TTC549 (cell line): ENCODE results near the gene GPR55.
"Not testable (repeated sequence)": the region's sequence is repeated elsewhere in the genome, so short reads cannot be mapped to it uniquely, and the experiment has no call there.

Source experiments
- FAIRE-seq: peaks from 2 replicates; lab custom pipeline; 2012; peaks lifted over from hg19 to GRCh38; lab: Jason Lieb, UNC

GPR55 gene

DNA sequence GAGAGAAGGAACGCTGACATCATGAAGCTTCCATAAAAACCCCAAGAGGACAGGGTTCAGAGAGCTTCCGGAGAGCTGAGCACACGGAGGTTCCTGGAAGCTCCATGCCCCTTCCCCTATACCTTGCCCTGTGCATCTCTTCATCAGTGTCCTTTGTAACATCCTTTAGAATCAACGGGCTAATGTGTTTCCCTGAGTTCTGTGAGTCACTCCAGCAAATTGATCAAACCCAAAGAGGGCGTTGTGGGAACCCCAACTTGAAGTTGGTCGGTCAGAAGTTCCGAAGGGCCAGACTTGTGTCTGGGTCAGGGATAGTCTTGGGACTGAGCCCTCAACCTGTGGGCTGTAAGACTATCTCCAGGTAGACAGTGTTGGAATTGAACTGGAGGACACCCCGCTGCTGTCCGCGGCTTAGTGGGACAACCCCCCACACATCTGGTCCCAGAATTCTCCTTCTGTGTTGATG, 25.9 kb upstream of the GPR55 start:
- no peak for FAIRE-seq

DNA sequence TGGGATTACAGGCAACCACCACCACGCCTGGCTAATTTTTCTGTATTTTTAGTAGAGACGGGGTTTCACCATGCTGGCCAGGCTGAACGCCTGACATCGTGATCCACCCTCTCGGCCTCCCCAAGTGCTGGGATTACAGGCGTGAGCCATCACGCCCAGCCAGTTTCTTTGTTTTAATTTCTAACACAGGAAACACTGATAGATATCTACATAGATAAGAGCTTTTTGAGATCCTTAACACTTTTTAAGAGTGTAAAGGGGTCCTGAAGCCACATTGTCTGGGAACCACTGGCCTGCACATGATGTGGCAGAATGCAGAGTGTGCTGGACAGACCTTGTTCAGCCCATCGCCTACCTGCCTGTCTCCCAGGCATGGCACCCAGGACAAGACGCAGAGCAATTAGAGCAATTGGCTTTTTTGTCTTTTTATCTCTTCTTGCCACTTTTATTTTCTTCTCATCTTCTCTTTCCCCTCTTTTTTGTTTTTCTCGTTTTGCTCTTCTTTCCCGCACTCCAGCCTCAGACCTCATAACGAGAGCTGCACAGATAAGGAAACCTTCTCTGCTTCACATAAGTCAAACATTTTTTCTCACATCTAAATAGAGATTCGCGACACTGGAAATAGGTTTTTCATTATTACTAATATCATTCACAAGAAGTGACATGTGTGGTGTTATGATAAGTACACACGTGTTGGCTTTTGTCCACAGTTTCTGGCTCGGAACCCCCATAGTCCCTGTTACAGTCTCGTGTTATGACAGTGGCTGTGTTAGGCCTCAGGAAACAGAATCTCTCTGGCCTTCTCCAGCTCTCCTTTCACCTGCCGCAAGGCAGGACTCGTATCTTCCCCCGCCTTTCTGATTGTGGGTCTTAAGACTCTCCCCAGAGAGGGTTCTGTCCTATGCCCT, 25.2 kb upstream of the GPR55 start:
- FAIRE-seq: no peak

- FAIRE-seq: no peak
Measured at GRCh38 chr2:230947908-230948365, 22.9 kb upstream of the GPR55 start.

DNA sequence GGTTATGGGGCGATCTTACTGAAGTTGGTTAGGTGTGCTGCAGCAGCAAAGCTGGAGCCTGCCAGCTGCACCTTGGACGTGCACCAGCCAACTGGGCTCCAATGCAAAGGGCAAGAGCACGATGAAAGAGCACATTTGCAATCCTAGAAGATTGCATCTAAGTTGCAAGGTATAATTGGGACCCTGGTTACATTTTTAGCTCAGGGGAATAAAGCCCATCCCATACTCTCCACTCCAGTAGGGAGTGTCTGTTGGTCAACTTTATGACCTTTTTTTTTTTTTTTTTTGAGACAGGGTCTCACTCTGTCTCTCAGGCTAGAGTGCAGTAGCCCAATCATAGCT, 22.2 kb upstream of the GPR55 start:
- FAIRE-seq: no peak

- FAIRE-seq: no peak
Measured at GRCh38 chr2:230946429-230947234, 21.6 kb upstream of the GPR55 start.

DNA sequence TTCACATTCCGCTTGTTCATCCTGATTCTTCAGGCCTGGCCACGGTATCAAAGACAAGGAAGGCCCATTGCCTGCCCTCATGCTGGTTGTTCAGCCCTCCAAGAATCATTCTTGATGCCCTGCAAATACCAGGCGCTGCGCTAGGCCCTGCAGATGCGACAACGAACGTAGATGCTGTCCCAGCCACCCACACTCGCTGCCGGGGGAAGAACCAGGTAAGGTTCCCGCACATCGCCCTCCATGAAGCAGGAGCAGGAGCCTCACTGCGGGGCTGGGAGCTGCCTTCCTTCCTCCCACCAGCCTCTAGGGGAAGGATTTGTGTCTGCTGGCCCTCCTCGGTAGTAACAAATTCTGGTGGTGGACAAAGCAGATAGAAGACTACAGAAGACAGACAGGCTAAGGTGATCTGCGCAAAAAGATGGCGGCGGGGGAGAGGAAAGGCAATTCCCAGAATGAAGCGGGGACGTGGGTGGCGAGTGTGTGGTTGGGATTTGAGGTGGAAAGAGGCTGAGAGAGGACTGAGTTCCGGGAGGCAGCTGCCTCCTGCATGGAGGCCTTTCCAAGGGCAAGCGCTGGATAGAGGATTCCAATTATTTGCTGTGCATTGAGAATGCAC, 19.8 kb upstream of the GPR55 start:
- FAIRE-seq: no peak

- FAIRE-seq: no peak
Measured at GRCh38 chr2:230944123-230944653, 19.1 kb upstream of the GPR55 start.

DNA sequence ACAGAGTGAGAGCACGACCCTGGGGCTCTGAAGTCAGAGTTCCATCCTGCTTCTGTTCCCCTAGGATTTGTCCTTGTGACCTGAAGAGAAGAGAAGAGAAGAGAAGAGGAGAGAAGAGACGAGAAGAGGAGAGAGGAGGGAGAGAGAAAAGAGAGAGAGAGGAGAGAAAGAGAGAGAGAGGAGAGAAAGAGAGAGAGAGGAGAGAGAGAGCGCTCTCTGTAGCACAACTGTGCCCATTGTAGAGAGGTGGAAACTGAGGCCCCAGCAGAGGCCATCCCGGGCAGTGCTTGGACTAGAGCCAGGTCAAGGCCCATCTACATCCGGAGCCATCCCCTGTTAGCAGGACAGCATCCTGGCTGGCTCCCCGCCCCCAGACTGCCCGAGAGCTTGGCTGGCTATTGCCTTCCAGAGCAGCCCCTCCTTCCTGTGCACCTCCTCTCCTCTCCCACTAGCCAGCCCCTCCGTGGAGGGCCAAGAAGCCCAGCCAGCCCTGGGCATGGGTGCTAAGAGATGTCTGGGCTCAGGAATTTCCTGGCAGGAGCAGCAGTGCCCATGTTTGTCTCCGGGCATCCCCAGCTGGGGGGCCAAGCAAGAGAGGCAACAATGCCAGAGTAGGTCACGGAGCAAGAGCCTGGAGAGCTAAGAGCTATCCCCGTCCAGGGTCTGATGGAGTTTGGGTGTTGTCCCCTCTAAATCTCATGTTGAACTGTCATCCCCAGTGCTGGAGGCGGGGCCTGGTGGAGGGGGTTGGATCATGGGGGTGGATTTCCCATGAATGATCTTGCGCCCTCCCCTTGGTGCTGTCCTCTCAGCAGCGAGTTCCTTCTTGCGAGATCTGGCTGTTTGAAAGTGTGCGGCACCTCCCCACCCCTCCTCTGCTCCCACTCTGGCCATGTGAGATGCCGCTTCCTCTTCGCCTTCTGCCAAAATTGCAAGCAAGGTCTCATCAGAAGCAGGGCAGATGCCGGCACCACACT, 18.2 kb upstream of the GPR55 start:
- FAIRE-seq: no peak

DNA sequence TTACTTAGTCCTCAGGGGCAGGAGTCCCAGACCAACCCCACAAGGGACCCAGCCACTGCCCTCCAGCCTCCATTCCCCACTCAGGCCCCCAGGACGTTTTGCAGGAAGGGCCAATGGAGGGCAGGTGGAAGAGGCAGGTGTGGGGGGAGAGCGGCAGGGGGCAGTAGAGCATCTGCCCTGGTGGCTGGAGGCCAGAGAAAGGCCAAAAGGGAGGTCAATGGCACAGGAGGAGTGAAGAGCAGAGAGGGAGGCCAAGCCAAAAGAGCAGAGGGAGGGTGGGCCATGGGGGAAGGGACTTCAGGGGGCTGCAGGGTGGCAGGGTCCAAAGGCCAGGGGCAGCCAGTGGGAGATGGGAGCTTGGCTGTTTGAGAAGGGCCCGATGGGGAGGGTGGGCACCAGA, 17.3 kb upstream of the GPR55 start:
- FAIRE-seq: no peak

DNA sequence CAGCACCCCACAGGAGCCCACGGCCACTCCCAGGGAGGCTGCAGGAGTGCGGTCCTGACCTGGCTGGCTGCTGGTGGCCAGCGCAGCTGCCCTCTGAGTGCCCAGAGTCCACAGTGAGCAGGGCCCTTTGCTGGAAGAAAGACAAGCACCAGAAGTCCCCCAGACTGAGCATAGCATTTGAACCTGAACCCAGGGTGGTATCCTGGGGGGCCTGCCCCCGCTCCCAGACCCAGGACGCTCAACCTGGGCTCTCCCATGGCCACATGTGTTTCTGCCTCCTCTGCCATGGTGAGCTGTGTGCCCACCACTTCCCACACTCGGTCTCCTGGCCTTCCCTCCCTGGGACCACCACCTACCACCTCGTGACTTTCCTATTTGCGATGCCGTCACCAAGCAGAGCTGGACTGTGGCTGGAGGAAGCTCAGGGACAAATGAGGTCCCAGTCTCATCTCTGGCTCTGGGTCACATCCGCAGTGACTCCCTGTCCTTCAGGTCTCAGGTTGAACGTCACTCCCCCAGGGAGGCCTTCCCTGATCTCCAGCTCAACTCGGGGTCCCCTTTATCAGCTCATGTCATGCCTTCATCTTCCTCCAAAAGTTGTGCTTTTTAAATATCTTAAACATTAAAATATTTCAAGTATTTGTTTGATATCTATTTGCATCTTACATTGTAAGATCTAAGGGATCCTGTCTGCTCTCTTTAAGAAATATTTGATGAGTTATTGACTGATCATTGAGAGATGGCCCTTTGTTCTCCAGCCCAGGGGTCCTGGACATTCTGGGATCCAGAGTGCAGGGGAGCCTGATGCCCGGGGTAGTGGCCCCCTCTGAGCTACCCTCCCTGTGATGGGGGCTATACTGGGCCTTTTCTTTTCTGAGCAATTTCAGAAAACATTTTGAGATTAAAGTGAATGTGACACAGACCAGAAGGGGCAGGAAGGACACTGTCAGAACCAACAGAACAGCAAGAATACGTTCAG, 16.4 kb upstream of the GPR55 start:
- no peak for FAIRE-seq

GRCh38 chr2:230940471-230940815, 15.4 kb upstream of the GPR55 start:
- no peak for FAIRE-seq

DNA sequence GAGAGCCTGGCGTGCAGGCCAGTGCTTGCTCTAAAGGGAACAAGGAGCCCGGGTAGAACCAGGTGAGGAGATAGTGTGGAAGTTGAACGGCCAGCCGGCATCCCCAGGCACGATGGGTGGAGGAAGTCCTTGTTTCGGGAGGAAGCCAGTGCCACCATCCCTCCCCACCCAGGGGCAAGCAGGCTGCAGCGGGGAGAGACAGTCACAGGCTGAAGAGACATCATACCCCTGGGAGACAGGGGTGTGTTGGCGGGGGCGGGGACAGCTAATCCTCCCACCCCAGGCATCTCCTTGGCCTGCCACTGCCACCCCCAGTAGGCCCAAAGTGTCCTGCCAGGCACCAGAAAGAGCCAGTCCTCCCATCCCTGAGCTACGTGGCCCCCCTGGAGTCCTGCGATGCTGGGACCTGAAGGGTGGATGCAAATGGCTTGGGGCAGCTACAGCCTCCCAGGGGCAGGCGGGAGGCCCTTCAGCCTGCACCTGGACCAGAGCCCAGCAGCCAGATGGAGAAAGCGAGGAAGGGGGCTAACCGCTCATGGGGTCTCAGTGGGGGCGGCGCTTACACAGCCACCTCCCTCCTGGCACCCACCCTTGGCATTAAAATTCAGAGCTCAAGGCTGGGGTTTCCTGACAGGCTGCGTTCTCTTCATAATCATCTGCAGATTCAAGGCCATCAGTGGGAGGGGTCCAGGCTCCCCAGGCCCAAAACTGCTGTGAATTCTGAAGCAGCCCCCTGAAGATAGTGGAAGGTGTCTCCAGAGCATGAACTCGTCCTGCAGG, 14.8 kb upstream of the GPR55 start:
- FAIRE-seq: no peak

- no peak for FAIRE-seq
Measured at GRCh38 chr2:230939066-230939591, 14.1 kb upstream of the GPR55 start.

- FAIRE-seq: no peak
Measured at GRCh38 chr2:230938516-230939065, 13.5 kb upstream of the GPR55 start.

GRCh38 chr2:230938098-230938497, 13.1 kb upstream of the GPR55 start:
- FAIRE-seq: no peak

GRCh38 chr2:230937362-230937761, 12.3 kb upstream of the GPR55 start:
- no peak for FAIRE-seq

- FAIRE-seq: not testable (repeated sequence)
Measured at GRCh38 chr2:230936243-230936642, 11.2 kb upstream of the GPR55 start.

GRCh38 chr2:230935130-230935430, 10.0 kb upstream of the GPR55 start:
- no peak for FAIRE-seq
